Fibroblast of lung (primary cell): ENCODE measurements around the gene FGF4. TPM values are rescaled to one million over a fixed set of nuclear protein-coding genes. Genes with fewer than 3 reads are reported as not detected.
A peak's percentile ranks its signal among the peaks of the same experiment; 100 is the strongest.

Experiments used
- DNase-seq, 2 donors: peaks; one replicate each; pipeline versions ENCODE4 v3.0.0 to v3.0.0-alpha.2; 2010; ENCODE audit warnings: low read depth in 2 of 2
- H2AFZ ChIP-seq: 2 replicates; pipeline ENCODE4 v1.5.1; 2012; ENCODE audit warnings: low read length, control low read depth, inconsistent platforms
- H3K27ac ChIP-seq: 2 replicates; pipeline ENCODE4 v1.5.1; 2011; ENCODE audit warnings: low read length, control low read depth; ENCODE audit not compliant: insufficient read depth
- H3K27me3 ChIP-seq: 2 replicates; pipeline ENCODE4 v1.5.1; 2011; ENCODE audit warnings: mild to moderate bottlenecking, low read length; ENCODE audit not compliant: control insufficient read depth, insufficient read depth
- H3K36me3 ChIP-seq: 2 replicates; pipeline ENCODE4 v1.5.1; 2011; ENCODE audit warnings: low read length; ENCODE audit not compliant: control insufficient read depth, insufficient read depth
- H3K4me1 ChIP-seq: 2 replicates; pipeline ENCODE4 v1.5.1; 2011; ENCODE audit warnings: low read length; ENCODE audit not compliant: control insufficient read depth, insufficient read depth; ENCODE audit errors: extremely low read depth
- H3K4me2 ChIP-seq: 2 replicates; pipeline ENCODE4 v1.5.1; 2011; ENCODE audit warnings: low read length, control low read depth; ENCODE audit not compliant: insufficient read depth; ENCODE audit errors: extremely low read depth
- H3K4me3 ChIP-seq, 4 experiments: fragments of 200-600 bp in 1 of 4; sonication (generic) in 1 of 4; replicated peaks in 1 of 4; 2 replicates each; pipeline ENCODE4 v1.5.1; 2011 to 2016; ENCODE audit warnings: low read length in 4 of 4, low read depth in 3 of 4, mild to moderate bottlenecking in 3 of 4, control low read depth in 2 of 4, inconsistent platforms in 1 of 4, mixed read lengths in 1 of 4; ENCODE audit not compliant: insufficient read depth in 1 of 4; ENCODE audit errors: control extremely low read depth in 1 of 4
- H3K79me2 ChIP-seq: 2 replicates; pipeline ENCODE4 v1.5.1; 2012; ENCODE audit warnings: mild to moderate bottlenecking, low read length, inconsistent platforms; ENCODE audit not compliant: control insufficient read depth, insufficient read depth
- H3K9ac ChIP-seq: 2 replicates; pipeline ENCODE4 v1.5.1; 2011; ENCODE audit warnings: mild to moderate bottlenecking, low read length, control low read depth; ENCODE audit not compliant: insufficient read depth
- H3K9me3 ChIP-seq: 2 replicates; pipeline ENCODE4 v1.5.1; 2012; ENCODE audit warnings: low read depth, low read length; ENCODE audit not compliant: control insufficient read depth, insufficient read depth
- H4K20me1 ChIP-seq: 2 replicates; pipeline ENCODE4 v1.5.1; 2011; ENCODE audit warnings: low read length; ENCODE audit not compliant: control insufficient read depth, insufficient read depth; ENCODE audit errors: extremely low read depth
- CTCF ChIP-seq, 2 donors: IDR thresholded peaks in 1 of 2; conservative IDR thresholded peaks in 1 of 2; 1 replicate in 1 of 2; 2 replicates in 1 of 2; pipeline ENCODE4 v1.5.1; 2011 to 2012; ENCODE audit warnings: low read length in 2 of 2, control low read depth in 1 of 2, inconsistent platforms in 1 of 2, low read depth in 1 of 2, mild to moderate bottlenecking in 1 of 2
- EZH2 ChIP-seq: IDR thresholded peaks from 2 replicates; pipeline ENCODE4 v1.5.1; 2012; ENCODE audit warnings: low read length, control low read depth, mild to moderate bottlenecking; ENCODE audit errors: missing control alignments
- polyA plus RNA-seq, 2 donors: library from polyadenylated mRNA; depleted of rRNA in 1 of 2; stranded (reverse) in 1 of 2; unstranded in 1 of 2; fragments of >200 nt; gene quantifications; 2 replicates each; pipeline ENCODE4 v1.2.1, GENCODE V29; 2011 to 2012; ENCODE audit warnings: missing spikeins in 1 of 2
- total RNA-seq: library from RNA; depleted of rRNA; stranded (reverse); fragments of >200 nt; gene quantifications from 2 replicates; pipeline ENCODE4 v1.2.1, GENCODE V29; 2014

FGF4 gene
- total and polyA plus RNA-seq, 2 donors (not counting 1 experiment from before 2014, with no cell fraction given) = not detected

- Histone ChIP-seq H3K9ac (no peak overlapping the region), H3K4me2 (no peak overlapping the region), H3K27ac (no peak overlapping the region), H3K27me3 (peaks cover 16% of the 10 kb centered on the region), H3K4me1 (no peaks in the 10 kb centered on the region), H3K79me2 (no peaks in the 10 kb centered on the region), H4K20me1 (no peaks in the 10 kb centered on the region), H3K9me3 (no peaks in the 10 kb centered on the region), H3K4me3 (no peak overlapping the region), H3K36me3 (no peaks in the 10 kb centered on the region), H2AFZ (no peak overlapping the region)
- DNase-seq = no peak
- TF ChIP-seq CTCF (conservative IDR thresholded peaks at IDR 0.05 in 1 of 2, IDR thresholded peaks at IDR 0.05 in 1 of 2; ENCODE audit: low read depth in 1 of 2, low read length in 2 of 2) (peak in 1 of 2 donors; percentile 32), EZH2 (no peak)
Observed at GRCh38 chr11:69721745-69722144, 53.4 kb downstream of the FGF4 start.

- no peak overlapping the region for H3K9ac ChIP-seq
- no peak overlapping the region for H3K4me2 ChIP-seq
- peaks cover 16% of the 10 kb centered on the region for H3K27me3 ChIP-seq
- H4K20me1 ChIP-seq = no peaks in the 10 kb centered on the region
- no peak overlapping the region for H2AFZ ChIP-seq
- no peak overlapping the region for H3K27ac ChIP-seq
- H3K36me3 ChIP-seq = no peaks in the 10 kb centered on the region
- H3K79me2 ChIP-seq = no peaks in the 10 kb centered on the region
- no peaks in the 10 kb centered on the region for H3K4me1 ChIP-seq
- H3K9me3 ChIP-seq = no peaks in the 10 kb centered on the region
- H3K4me3 ChIP-seq = no peak overlapping the region
- no peak for DNase-seq
- TF ChIP-seq EZH2 = no peak
- no peak for TF ChIP-seq CTCF (conservative IDR thresholded peaks at IDR 0.05 in 1 of 2, IDR thresholded peaks at IDR 0.05 in 1 of 2; ENCODE audit: low read depth in 1 of 2, low read length in 2 of 2)
Observed at GRCh38 chr11:69721106-69721505, 54.0 kb downstream of the FGF4 start.

Other genes starting within 250 kb of the FGF4 start
- 127 and 548 TPM in 2 replicates for gene CCND1, start 134.2 kb downstream of the FGF4 start, total RNA-seq
- gene CCND1, start 134.2 kb downstream of the FGF4 start, polyA plus RNA-seq = 322 and 523 TPM in 2 replicates
- 20.3 and 25.4 TPM in 2 replicates for gene LTO1, start 100.0 kb downstream of the FGF4 start, total RNA-seq
- 18.1 and 19.5 TPM in 2 replicates for gene LTO1, start 100.0 kb downstream of the FGF4 start, polyA plus RNA-seq
- gene FGF19, start 71.3 kb downstream of the FGF4 start, total RNA-seq = not detected in 2 replicates
- not detected in 2 replicates for gene FGF19, start 71.3 kb downstream of the FGF4 start, polyA plus RNA-seq
- not detected in 2 replicates for gene FGF3, start 44.1 kb upstream of the FGF4 start, total RNA-seq
- gene FGF3, start 44.1 kb upstream of the FGF4 start, polyA plus RNA-seq = not detected in 2 replicates